ENCODE measurements around the gene MOB3A. TPM values are rescaled to one million over a fixed set of nuclear protein-coding genes. Genes with fewer than 3 reads are reported as not detected.
A peak's percentile ranks its signal among the peaks of the same experiment; 100 is the strongest.

MOB3A gene
- total and polyA plus RNA-seq, 7 experiments from 2014 or later, result 49.5 to 269 (median 114) TPM

GRCh38 chr19:2064395-2064787 lies 31.7 kb downstream of the MOB3A start:
- Histone ChIP-seq H3K9me3 (ENCODE audit: control insufficient read depth in 2 of 3, low read length in 3 of 3) (no peaks in the 10 kb centered on the region), H3K4me1 (ENCODE audit: control insufficient read depth in 2 of 2, insufficient read depth in 2 of 2, low read length in 2 of 2) (peaks cover 19 to 27% of the 10 kb centered on the region in 2 donors), H3K36me3 (ENCODE audit: control insufficient read depth in 2 of 3, insufficient read depth in 3 of 3, low read length in 3 of 3) (no peaks in the 10 kb centered on the region), H3K27ac (ENCODE audit: low read depth, low read length) (no peak overlapping the region), H3K4me3 (ENCODE audit: low read length) (no peak overlapping the region), H3K27me3 (ENCODE audit: control insufficient read depth in 2 of 2, insufficient read depth in 2 of 2, low read length in 2 of 2) (no peaks in the 10 kb centered on the region)
- Mint-ChIP-seq H3K4me3 (no peak overlapping the region), H3K27me3 (no peaks in the 10 kb centered on the region), H3K4me1 (peaks cover 18 to 44% (median 22%) of the 10 kb centered on the region in 7 donors), H3K27ac (peak overlapping the region in 4 of 9 donors; percentile 46 to 71 (median 62)), H3K9me3 (peaks cover 0 to 4% (median 0%) of the 10 kb centered on the region in 11 donors), H3K36me3 (no peaks in the 10 kb centered on the region)
- ATAC-seq (no peak), DNase-seq (no peak)
- intact Hi-C loops (cut with micrococcal nuclease), result loop anchor here in 1 of 2 donors (5.0 kb wide), 1 partner anchor 202 kb away; the partner anchor contains the start of gene KLF16
- POLR2A ChIA-PET, result interaction anchor here (1.6 to 2.3 kb wide), 2 partner anchors 20 to 26 kb away, joined by 3 to 7 read pairs; no protein-coding TSS in a partner anchor
- CTCF ChIA-PET, result no interaction called here

- Mint-ChIP-seq H3K27me3 (no peaks in the 10 kb centered on the region), H3K36me3 (no peaks in the 10 kb centered on the region), H3K9me3 (peaks cover 0 to 4% (median 0%) of the 10 kb centered on the region in 11 donors), H3K4me3 (peak overlapping the region in 2 of 10 donors; percentile 23 to 27), H3K27ac (peak overlapping the region in 5 of 9 donors; percentile 29 to 61 (median 41)), H3K4me1 (peaks cover 15 to 45% (median 18%) of the 10 kb centered on the region in 7 donors)
- no peaks in the 10 kb centered on the region for H3K9me3 ChIP-seq (ENCODE audit: control insufficient read depth in 2 of 3, low read length in 3 of 3)
- H3K36me3 ChIP-seq (ENCODE audit: control insufficient read depth in 2 of 3, insufficient read depth in 3 of 3, low read length in 3 of 3), result no peaks in the 10 kb centered on the region
- H3K27ac ChIP-seq (ENCODE audit: low read depth, low read length), result peak overlapping the region; percentile 27
- intact Hi-C loops (cut with micrococcal nuclease), result loop anchor here in 1 of 2 donors (5.0 kb wide), 1 partner anchor 202 kb away; the partner anchor contains the start of gene KLF16
- no peaks in the 10 kb centered on the region for H3K27me3 ChIP-seq (ENCODE audit: control insufficient read depth in 2 of 2, insufficient read depth in 2 of 2, low read length in 2 of 2)
- no peak overlapping the region for H3K4me3 ChIP-seq (ENCODE audit: low read length)
- DNase-seq (no peak), ATAC-seq (no peak)
- ChIA-PET POLR2A (interaction anchor here (0.6 to 2.3 kb wide), 8 partner anchors 12 to 45 kb away, joined by 3 to 12 read pairs (median 4); no protein-coding TSS in a partner anchor), CTCF (interaction anchor here (0.6 kb wide), 2 partner anchors 32 to 56 kb away, joined by 3 to 4 read pairs; partner anchors contain the start of gene MOB3A)
- H3K4me1 ChIP-seq (ENCODE audit: control insufficient read depth in 2 of 2, insufficient read depth in 2 of 2, low read length in 2 of 2), result peaks cover 19 to 28% of the 10 kb centered on the region in 2 donors
Measured at GRCh38 chr19:2063824-2064223, 32.3 kb downstream of the MOB3A start.

- ATAC-seq (no peak), DNase-seq (no peak)
- no peaks in the 10 kb centered on the region for H3K36me3 Mint-ChIP-seq
- no peaks in the 10 kb centered on the region for H3K27me3 Mint-ChIP-seq
- ChIA-PET CTCF (interaction anchor here (0.7 kb wide), 1 partner anchor 20 kb away, joined by 3 read pairs; no protein-coding TSS in a partner anchor), POLR2A (interaction anchor here (1.1 to 2.6 kb wide), 7 partner anchors 10 to 28 kb away, joined by 3 to 18 read pairs (median 5); no protein-coding TSS in a partner anchor)
- Histone ChIP-seq H3K9me3 (ENCODE audit: control insufficient read depth in 2 of 3, low read length in 3 of 3) (no peaks in the 10 kb centered on the region), H3K4me1 (ENCODE audit: control insufficient read depth in 2 of 2, insufficient read depth in 2 of 2, low read length in 2 of 2) (peaks cover 23 to 38% of the 10 kb centered on the region in 2 donors), H3K4me3 (ENCODE audit: low read length) (no peak overlapping the region), H3K36me3 (ENCODE audit: control insufficient read depth in 2 of 3, insufficient read depth in 3 of 3, low read length in 3 of 3) (no peaks in the 10 kb centered on the region), H3K27ac (ENCODE audit: low read depth, low read length) (peak overlapping the region; percentile 99), H3K27me3 (ENCODE audit: control insufficient read depth in 2 of 2, insufficient read depth in 2 of 2, low read length in 2 of 2) (no peaks in the 10 kb centered on the region)
- intact Hi-C loops (cut with micrococcal nuclease), result loop anchor here in 1 of 2 donors (5.0 kb wide), 1 partner anchor 200 kb away; the partner anchor contains the start of gene KLF16
- peaks cover 19 to 52% (median 24%) of the 10 kb centered on the region in 7 donors for H3K4me1 Mint-ChIP-seq
- H3K27ac Mint-ChIP-seq, result peak overlapping the region; percentile 83 to 99 (median 97)
- H3K4me3 Mint-ChIP-seq, result peak overlapping the region; percentile 58 to 97 (median 94)
- peaks cover 0 to 4% (median 0%) of the 10 kb centered on the region in 11 donors for H3K9me3 Mint-ChIP-seq
Measured at GRCh38 chr19:2062770-2063169, 33.4 kb downstream of the MOB3A start.

- intact Hi-C loops (cut with micrococcal nuclease), result loop anchor here in 1 of 2 donors (5.0 kb wide), 1 partner anchor 200 kb away; the partner anchor contains the start of gene KLF16
- peaks cover 0 to 4% (median 0%) of the 10 kb centered on the region in 11 donors for H3K9me3 Mint-ChIP-seq
Measured at GRCh38 chr19:2062389-2062729, 33.8 kb downstream of the MOB3A start.

GRCh38 chr19:2061495-2062388 lies 34.4 kb downstream of the MOB3A start:
- Histone ChIP-seq H3K27me3 (ENCODE audit: control insufficient read depth in 2 of 2, insufficient read depth in 2 of 2, low read length in 2 of 2) (no peaks in the 10 kb centered on the region), H3K27ac (ENCODE audit: low read depth, low read length) (peak overlapping the region; percentile 99), H3K4me3 (ENCODE audit: low read length) (peak overlapping the region; percentile 72), H3K36me3 (ENCODE audit: control insufficient read depth in 2 of 3, insufficient read depth in 3 of 3, low read length in 3 of 3) (no peaks in the 10 kb centered on the region), H3K4me1 (ENCODE audit: control insufficient read depth in 2 of 2, insufficient read depth in 2 of 2, low read length in 2 of 2) (peaks cover 32 to 49% of the 10 kb centered on the region in 2 donors), H3K9me3 (ENCODE audit: control insufficient read depth in 2 of 3, low read length in 3 of 3) (no peaks in the 10 kb centered on the region)
- peak; percentile 99 to 100 (median 100) for DNase-seq
- intact Hi-C loops (cut with micrococcal nuclease), result loop anchor here (1.0 to 5.0 kb wide), 9 partner anchors 8 to 199 kb away; partner anchors contain the start of genes IZUMO4 (in 2 of the 2), MKNK2 (in 2 of the 2), MOB3A (in 2 of the 2) and ABHD17A (in 1 of the 2)
- peaks cover 20 to 60% (median 24%) of the 10 kb centered on the region in 7 donors for H3K4me1 Mint-ChIP-seq
- H3K4me3 Mint-ChIP-seq, result peak overlapping the region; percentile 91 to 97 (median 94)
- ChIA-PET CTCF (no interaction called here), POLR2A (interaction anchor here (0.6 to 4.1 kb wide), 10 partner anchors 10 to 163 kb away, joined by 3 to 41 read pairs (median 6); partner anchors contain the start of genes MKNK2 and MOB3A)
- peaks cover 0 to 4% (median 0%) of the 10 kb centered on the region in 11 donors for H3K9me3 Mint-ChIP-seq
- H3K27me3 Mint-ChIP-seq, result no peaks in the 10 kb centered on the region
- peak overlapping the region; percentile 85 to 99 (median 97) for H3K27ac Mint-ChIP-seq
- no peaks in the 10 kb centered on the region for H3K36me3 Mint-ChIP-seq
- ATAC-seq, result peak; percentile 94

More at GRCh38 chr19:2062389-2062729, 33.8 kb downstream of the MOB3A start:
- Histone ChIP-seq H3K9me3 (ENCODE audit: control insufficient read depth in 2 of 3, low read length in 3 of 3) (no peaks in the 10 kb centered on the region), H3K4me3 (ENCODE audit: low read length) (peak overlapping the region; percentile 72), H3K36me3 (ENCODE audit: control insufficient read depth in 2 of 3, insufficient read depth in 3 of 3, low read length in 3 of 3) (no peaks in the 10 kb centered on the region), H3K27me3 (ENCODE audit: control insufficient read depth in 2 of 2, insufficient read depth in 2 of 2, low read length in 2 of 2) (no peaks in the 10 kb centered on the region), H3K4me1 (ENCODE audit: control insufficient read depth in 2 of 2, insufficient read depth in 2 of 2, low read length in 2 of 2) (peaks cover 27 to 42% of the 10 kb centered on the region in 2 donors), H3K27ac (ENCODE audit: low read depth, low read length) (peak overlapping the region; percentile 99)
- ATAC-seq (no peak), DNase-seq (no peak)
- Mint-ChIP-seq H3K27me3 (no peaks in the 10 kb centered on the region), H3K4me1 (peaks cover 19 to 54% (median 24%) of the 10 kb centered on the region in 7 donors), H3K36me3 (no peaks in the 10 kb centered on the region), H3K27ac (peak overlapping the region; percentile 85 to 99 (median 97)), H3K4me3 (peak overlapping the region; percentile 58 to 97 (median 94))
- POLR2A ChIA-PET, result interaction anchor here (0.6 to 4.1 kb wide), 10 partner anchors 10 to 164 kb away, joined by 3 to 41 read pairs (median 8); partner anchors contain the start of genes MKNK2 and MOB3A
- CTCF ChIA-PET, result interaction anchor here (0.7 kb wide), 1 partner anchor 21 kb away, joined by 3 read pairs; no protein-coding TSS in a partner anchor
